HCT116 (cell line): ENCODE measurements around the gene APOLD1. TPM values are rescaled to one million over a fixed set of nuclear protein-coding genes. Genes with fewer than 3 reads are reported as not detected.
A peak's percentile ranks its signal among the peaks of the same experiment; 100 is the strongest.
"Not testable (repeated sequence)": the region's sequence is repeated elsewhere in the genome, so short reads cannot be mapped to it uniquely, and the experiment has no call there.

Experiments
- ATAC-seq: fragments of 200-7000 bp; cut with Tn5 transposase; 2 replicates; pipeline ENCODE4 v1.9.1; 2020; ENCODE audit warnings: mild to moderate bottlenecking, moderate library complexity
- BruUV-seq: library from RNA; stranded (reverse); fragments of 400-500 nt; replicated peaks from 2 replicates; lab custom pipeline; 2021; lab: Mats Ljungman, UMichigan
- CTCF ChIA-PET: fragments of 300-600 bp; sonication (Branson Sonifier 250); formaldehyde crosslinking; loops from one replicate; lab custom pipeline; 2021; ENCODE audit warnings: antibody characterized with exemption; lab: Charles Lee
- POLR2A ChIA-PET: fragments of 300-600, 350-600 bp; sonication (Branson Sonifier 250); formaldehyde crosslinking; loops from one replicate; lab custom pipeline; 2021; ENCODE audit warnings: antibody characterized with exemption; lab: Charles Lee
- RAD21 ChIA-PET, 2 experiments: fragments of 300-600 bp; sonication (Branson Sonifier 250); formaldehyde crosslinking; loops; one replicate each; lab custom pipeline; 2023; ENCODE audit warnings: low total read pairs in 2 of 2; ENCODE audit not compliant: uncharacterized antibody in 2 of 2, unreplicated experiment in 2 of 2, low non-redundant PET in 1 of 2; lab: Charles Lee
- DNase-seq: peaks from one replicate; pipeline ENCODE4 v3.0.0-alpha.2; 2010; ENCODE audit warnings: low read depth, low spot score
- H2AFZ ChIP-seq: fragments of 200-600 bp; shearing (Covaris generic), sonication (generic); 2 replicates; pipeline ENCODE4 v1.6.1; 2017; ENCODE audit warnings: low read depth, mixed run types, mixed read lengths, antibody characterized with exemption, low read length; ENCODE audit not compliant: poor library complexity, severe bottlenecking
- H3K27ac ChIP-seq: 2 replicates; pipeline ENCODE4 v1.5.1; 2012; ENCODE audit warnings: low read depth, low read length
- H3K27me3 ChIP-seq: fragments of 200-600 bp; sonication (generic); 2 replicates; pipeline ENCODE4 v1.6.1; 2016; ENCODE audit warnings: mixed run types, low read length, mixed read lengths; ENCODE audit not compliant: insufficient read depth
- H3K36me3 ChIP-seq, 2 experiments: fragments of 200-500 bp in 1 of 2; fragments of 200-600 bp in 1 of 2; sonication (Bioruptor generic) in 1 of 2; sonication (generic) in 1 of 2; 2 replicates each; pipeline versions ENCODE4 v1.5.1 to v1.6.1; 2014 to 2016; ENCODE audit warnings: low read length in 2 of 2, inconsistent platforms in 1 of 2, mixed read lengths in 1 of 2, mixed run types in 1 of 2; ENCODE audit not compliant: insufficient read depth in 2 of 2, control insufficient read depth in 1 of 2
- H3K4me1 ChIP-seq, 2 experiments: fragments of 200-600 bp in 1 of 2; sonication (generic) in 1 of 2; 2 replicates each; pipeline versions ENCODE4 v1.5.1 to v1.6.1; 2012 to 2017; ENCODE audit warnings: low read length in 2 of 2, inconsistent platforms in 1 of 2, mild to moderate bottlenecking in 1 of 2, mixed read lengths in 1 of 2, mixed run types in 1 of 2, moderate library complexity in 1 of 2; ENCODE audit not compliant: insufficient read depth in 2 of 2, control insufficient read depth in 1 of 2
- H3K4me2 ChIP-seq: fragments of 200-600 bp; sonication (generic); 2 replicates; pipeline ENCODE4 v1.6.1; 2017; ENCODE audit warnings: mixed run types, low read length, mixed read lengths
- H3K4me3 ChIP-seq, 2 experiments: fragments of 200-600 bp in 1 of 2; sonication (generic) in 1 of 2; replicated peaks in 1 of 2; 2 replicates each; pipeline ENCODE4 v1.5.1; 2011 to 2016; ENCODE audit warnings: low read length in 2 of 2, control low read depth in 1 of 2, low read depth in 1 of 2, mild to moderate bottlenecking in 1 of 2, mixed read lengths in 1 of 2, mixed run types in 1 of 2
- H3K79me2 ChIP-seq: fragments of 200-600 bp; sonication (generic); 2 replicates; pipeline ENCODE4 v1.6.1; 2017; ENCODE audit warnings: mild to moderate bottlenecking, mixed run types, low read length, moderate library complexity, mixed read lengths; ENCODE audit not compliant: insufficient read depth
- H3K9ac ChIP-seq: fragments of 200-600 bp; sonication (generic); 2 replicates; pipeline ENCODE4 v1.6.1; 2016; ENCODE audit warnings: low read length, mixed read lengths
- H3K9me2 ChIP-seq: fragments of 200-600 bp; sonication (generic), shearing (Covaris generic); 2 replicates; pipeline ENCODE4 v1.6.1; 2017; ENCODE audit warnings: mixed run types, mild to moderate bottlenecking, moderate library complexity; ENCODE audit not compliant: insufficient read depth
- H3K9me3 ChIP-seq, 2 experiments: fragments of 200-500 bp in 1 of 2; fragments of 200-600 bp in 1 of 2; sonication (Bioruptor generic) in 1 of 2; sonication (generic) in 1 of 2; 2 replicates each; pipeline ENCODE4 v1.6.1; 2014 to 2017; ENCODE audit warnings: low read length in 2 of 2, mixed read lengths in 2 of 2, inconsistent platforms in 1 of 2, low read depth in 1 of 2, mild to moderate bottlenecking in 1 of 2, mixed run types in 1 of 2, moderate library complexity in 1 of 2; ENCODE audit not compliant: control insufficient read depth in 1 of 2, insufficient read depth in 1 of 2
- H4K20me1 ChIP-seq: fragments of 200-600 bp; sonication (generic), shearing (Covaris generic); 2 replicates; pipeline ENCODE4 v1.6.1; 2017; ENCODE audit warnings: mixed run types, mild to moderate bottlenecking, moderate library complexity; ENCODE audit not compliant: insufficient read depth
- CEBPB ChIP-seq: IDR thresholded peaks from 2 replicates; pipeline ENCODE4 v1.6.1; 2012; ENCODE audit warnings: low read depth
- EGR1 ChIP-seq: IDR thresholded peaks from 2 replicates; pipeline ENCODE4 v1.6.1; 2012; ENCODE audit warnings: low read depth
- EZH2phosphoT487 ChIP-seq: fragments of 200-600 bp; IDR thresholded peaks from 2 replicates; pipeline ENCODE4 v1.6.1; 2018; ENCODE audit warnings: antibody characterized with exemption, borderline replicate concordance
- FOSL1 ChIP-seq: IDR thresholded peaks from 2 replicates; pipeline ENCODE4 v1.6.1; 2012; ENCODE audit warnings: low read depth
- JUND ChIP-seq: IDR thresholded peaks from 2 replicates; pipeline ENCODE4 v1.6.1; 2012
- ZBTB33 ChIP-seq: IDR thresholded peaks from 2 replicates; pipeline ENCODE4 v1.6.1; 2011; ENCODE audit warnings: mild to moderate bottlenecking, low read length, moderate library complexity; ENCODE audit not compliant: insufficient replicate concordance; ENCODE audit errors: extremely low read depth
- intact Hi-C: fragments of 100-400 bp; cut with micrococcal nuclease; formaldehyde crosslinking; loops from 2 replicates; pipeline ENCODE4 v1.10.0; 2022
- total RNA-seq: library from RNA; stranded (reverse); gene quantifications from one replicate; pipeline ENCODE4 v1.2.1, GENCODE V29; 2021; ENCODE audit not compliant: unreplicated experiment

The APOLD1 gene
- total RNA-seq, 1 experiment from 2014 or later, result 3.9 TPM

DNA sequence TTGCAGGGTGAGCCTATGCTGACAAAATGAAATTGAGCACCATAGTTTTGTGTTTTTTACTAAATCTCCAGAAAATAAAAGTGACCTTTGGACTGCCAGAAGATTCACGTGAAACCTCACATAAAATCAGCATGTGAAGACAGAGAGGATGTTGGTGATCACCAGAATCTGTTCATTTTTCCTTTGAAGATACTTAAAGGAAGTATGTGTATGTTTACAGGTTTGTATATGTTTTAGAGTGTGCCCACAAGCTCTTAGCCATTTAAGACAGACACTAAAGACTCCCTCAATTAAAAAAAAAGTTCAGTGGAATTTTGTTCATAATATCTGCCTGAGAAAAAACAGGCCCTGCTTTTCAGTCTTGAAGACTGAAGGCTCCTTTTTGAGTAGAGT is 53.5 kb downstream of the APOLD1 start:
- ChIA-PET RAD21 (interaction anchor here in 1 of 2 experiments (1.1 to 3.1 kb wide), 2 partner anchors 48 to 52 kb away, joined by 3 to 12 read pairs; partner anchors contain the start of gene GPRC5A), CTCF (interaction anchor here (1.3 to 2.7 kb wide), 4 partner anchors 25 to 76 kb away, joined by 3 to 29 read pairs (median 4); partner anchors contain the start of gene GPRC5A), POLR2A (interaction anchor here (1.0 to 5.3 kb wide), 5 partner anchors 30 to 61 kb away, joined by 4 to 66 read pairs (median 18); partner anchors contain the start of gene GPRC5A)
- peak overlapping the region; percentile 77 for H3K4me2 ChIP-seq
- DNase-seq (no peak), ATAC-seq (no peak)
- H2AFZ ChIP-seq, result no peak overlapping the region
- no peak overlapping the region for H3K4me3 ChIP-seq
- no peaks in the 10 kb centered on the region for H4K20me1 ChIP-seq
- H3K9me3 ChIP-seq, result no peaks in the 10 kb centered on the region
- no peak for TF ChIP-seq CEBPB
- TF ChIP-seq EZH2phosphoT487, result no peak
- TF ChIP-seq ZBTB33, result no peak
- TF ChIP-seq EGR1, result no peak
- TF ChIP-seq JUND, result no peak
- TF ChIP-seq FOSL1, result no peak
- peak overlapping the region; percentile 85 for H3K27ac ChIP-seq
- no peaks in the 10 kb centered on the region for H3K27me3 ChIP-seq
- H3K36me3 ChIP-seq, result 0 out of 4 replicates have a peak, but pooled peaks cover 0 to 13% of the 10 kb centered on the region in 2 experiments
- H3K4me1 ChIP-seq, result peaks cover 84 to 96% of the 10 kb centered on the region in 2 experiments
- H3K9me2 ChIP-seq, result no peaks in the 10 kb centered on the region
- intact Hi-C loops, result no loop called here
- peaks cover 12% of the 10 kb centered on the region for H3K79me2 ChIP-seq
- peak overlapping the region; percentile 66 for H3K9ac ChIP-seq
- BruUV-seq, result no TSS peak

GRCh38 chr12:12839439-12839838 is 54.0 kb downstream of the APOLD1 start:
- H3K4me3 ChIP-seq, result 0 out of 4 replicates have a peak overlapping the region, but pooled peaks of 1 of the 2 experiments have one; percentile 9
- RAD21 ChIA-PET, result interaction anchor here in 1 of 2 experiments (3.1 kb wide), 1 partner anchor 52 kb away, joined by 12 read pairs; the partner anchor contains the start of gene GPRC5A
- H2AFZ ChIP-seq, ATAC-seq, CTCF ChIA-PET, H3K27me3 ChIP-seq, H4K20me1 ChIP-seq, H3K9me3 ChIP-seq, H3K9me2 ChIP-seq, intact Hi-C loops, DNase-seq: not testable (repeated sequence)
- peaks cover 83 to 94% of the 10 kb centered on the region in 2 experiments for H3K4me1 ChIP-seq
- peaks cover 12% of the 10 kb centered on the region for H3K79me2 ChIP-seq
- TSS peak; percentile 77 for BruUV-seq
- H3K9ac ChIP-seq, result peak overlapping the region; percentile 66
- H3K4me2 ChIP-seq, result peak overlapping the region; percentile 77
- 0 out of 4 replicates have a peak, but pooled peaks cover 0 to 13% of the 10 kb centered on the region in 2 experiments for H3K36me3 ChIP-seq
- POLR2A ChIA-PET, result interaction anchor here (3.4 to 5.3 kb wide), 2 partner anchors 33 to 60 kb away, joined by 18 to 30 read pairs; no protein-coding TSS in a partner anchor
- peak overlapping the region; percentile 85 for H3K27ac ChIP-seq
